Measurements from ENCODE around the gene NOC4L. TPM values are rescaled to one million over a fixed set of nuclear protein-coding genes. Genes with fewer than 3 reads are reported as not detected.
A peak's percentile ranks its signal among the peaks of the same experiment; 100 is the strongest.

The NOC4L gene
- total RNA-seq, 1 donor from 2014 or later: 15.8 TPM

DNA sequence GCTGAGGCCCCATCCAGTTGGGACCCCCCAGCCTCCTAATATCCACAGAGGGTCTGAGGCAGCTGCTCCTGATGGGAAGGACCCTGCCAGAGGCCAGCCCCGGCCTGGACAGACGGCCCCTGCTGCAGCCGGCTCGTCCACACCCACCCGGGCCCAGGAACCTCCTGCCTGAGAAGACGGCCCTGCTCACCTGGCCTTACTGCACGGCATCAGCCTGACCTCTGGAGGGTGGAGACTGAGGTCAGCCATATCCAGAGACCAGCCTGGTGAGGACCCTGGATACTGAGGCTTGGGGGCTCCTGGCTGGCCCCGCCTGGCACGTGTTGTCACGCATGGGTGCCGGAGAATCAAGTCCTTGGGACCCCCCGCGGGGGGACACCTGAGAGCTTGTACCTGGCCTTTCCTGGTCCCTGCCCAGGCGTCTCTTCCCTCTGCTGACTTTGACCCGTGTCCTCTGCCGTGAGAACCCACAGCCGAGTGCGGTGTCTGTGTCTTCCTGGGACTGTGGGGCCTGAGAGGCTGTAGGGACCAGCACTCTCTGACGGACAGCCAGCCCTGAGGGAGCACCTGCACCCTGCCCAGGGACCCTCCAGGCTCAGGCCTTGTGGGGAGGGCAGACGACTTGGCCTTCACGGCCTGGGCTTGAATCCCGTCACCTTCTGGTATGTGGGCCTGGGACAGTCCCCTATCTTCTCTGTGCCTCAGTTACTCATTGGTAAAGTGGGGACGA lies 57.3 kb downstream of the NOC4L start:
- Histone ChIP-seq H3K36me3 (no peaks in the 10 kb centered on the region), H3K27me3 (ENCODE audit: low read depth) (peaks cover 49% of the 10 kb centered on the region), H3K27ac (no peak overlapping the region), H3K4me3 (no peak overlapping the region), H3K4me1 (peaks cover 7% of the 10 kb centered on the region), H3K9me3 (no peaks in the 10 kb centered on the region)
- intact Hi-C loops (cut with DNase I): no loop called here
- TF ChIP-seq, protein P1, sequence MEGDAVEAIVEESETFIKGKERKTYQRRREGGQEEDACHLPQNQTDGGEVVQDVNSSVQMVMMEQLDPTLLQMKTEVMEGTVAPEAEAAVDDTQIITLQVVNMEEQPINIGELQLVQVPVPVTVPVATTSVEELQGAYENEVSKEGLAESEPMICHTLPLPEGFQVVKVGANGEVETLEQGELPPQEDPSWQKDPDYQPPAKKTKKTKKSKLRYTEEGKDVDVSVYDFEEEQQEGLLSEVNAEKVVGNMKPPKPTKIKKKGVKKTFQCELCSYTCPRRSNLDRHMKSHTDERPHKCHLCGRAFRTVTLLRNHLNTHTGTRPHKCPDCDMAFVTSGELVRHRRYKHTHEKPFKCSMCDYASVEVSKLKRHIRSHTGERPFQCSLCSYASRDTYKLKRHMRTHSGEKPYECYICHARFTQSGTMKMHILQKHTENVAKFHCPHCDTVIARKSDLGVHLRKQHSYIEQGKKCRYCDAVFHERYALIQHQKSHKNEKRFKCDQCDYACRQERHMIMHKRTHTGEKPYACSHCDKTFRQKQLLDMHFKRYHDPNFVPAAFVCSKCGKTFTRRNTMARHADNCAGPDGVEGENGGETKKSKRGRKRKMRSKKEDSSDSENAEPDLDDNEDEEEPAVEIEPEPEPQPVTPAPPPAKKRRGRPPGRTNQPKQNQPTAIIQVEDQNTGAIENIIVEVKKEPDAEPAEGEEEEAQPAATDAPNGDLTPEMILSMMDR (IDR thresholded peaks at IDR 0.05): no peak
- peak; percentile 45 for DNase-seq
- ATAC-seq: no peak

Other genes starting within 250 kb of the NOC4L start
- 32.2 TPM for gene ULK1, start 249.8 kb upstream of the NOC4L start, total RNA-seq
- 19.1 TPM for gene PUS1, start 215.2 kb upstream of the NOC4L start, total RNA-seq
- 46.2 TPM for gene EP400, start 194.5 kb upstream of the NOC4L start, total RNA-seq
- gene DDX51, start 138 bp upstream of the NOC4L start, total RNA-seq: 11.9 TPM
- gene GALNT9, start 185.1 kb downstream of the NOC4L start, total RNA-seq: not detected